Endothelial cell (in vitro differentiated cells): ENCODE results near the gene GSK3B. TPM values are rescaled to one million over a fixed set of nuclear protein-coding genes. Genes with fewer than 3 reads are reported as not detected.

Experiments used
- DNase-seq: peaks from one replicate; pipeline ENCODE4 v3.0.0; 2021; ENCODE audit warnings: low spot score
- H3K27ac Mint-ChIP-seq: one replicate; pipeline ENCODE4 v1.8.0; 2021; ENCODE audit warnings: mixed read lengths, inconsistent platforms; ENCODE audit not compliant: unreplicated experiment
- H3K27me3 Mint-ChIP-seq: one replicate; pipeline ENCODE4 v1.8.0; 2021; ENCODE audit warnings: mild to moderate bottlenecking, moderate library complexity, mixed read lengths, inconsistent platforms; ENCODE audit not compliant: unreplicated experiment
- H3K36me3 Mint-ChIP-seq: one replicate; pipeline ENCODE4 v1.8.0; 2021; ENCODE audit warnings: mild to moderate bottlenecking, low read depth, mixed read lengths, inconsistent platforms; ENCODE audit not compliant: unreplicated experiment
- H3K4me1 Mint-ChIP-seq: one replicate; pipeline ENCODE4 v1.8.0; 2021; ENCODE audit warnings: mild to moderate bottlenecking, mixed read lengths, inconsistent platforms; ENCODE audit not compliant: unreplicated experiment
- H3K4me3 Mint-ChIP-seq: one replicate; pipeline ENCODE4 v1.8.0; 2021; ENCODE audit warnings: mild to moderate bottlenecking, mixed read lengths, inconsistent platforms; ENCODE audit not compliant: unreplicated experiment
- H3K9me3 Mint-ChIP-seq: one replicate; pipeline ENCODE4 v1.8.0; 2021; ENCODE audit warnings: mixed read lengths, inconsistent platforms; ENCODE audit not compliant: unreplicated experiment
- total RNA-seq: library from RNA; stranded (reverse); fragmentation: NEBNext Ultra II Directional; extraction: Animal tissue kit (Norgen Biotek cat#: 25700); gene quantifications from one replicate; pipeline ENCODE4 v1.2.1, GENCODE V29; 2021; ENCODE audit not compliant: unreplicated experiment
- TF ChIP-seq, protein P1 (sequence below): fragments of 200-600 bp; sonication (generic); IDR thresholded peaks from one replicate; pipeline ENCODE4 v1.5.0; 2021; ENCODE audit warnings: antibody characterized with exemption; ENCODE audit not compliant: unreplicated experiment

GSK3B gene
- total RNA-seq, 1 donor from 2014 or later: 78.6 TPM

DNA sequence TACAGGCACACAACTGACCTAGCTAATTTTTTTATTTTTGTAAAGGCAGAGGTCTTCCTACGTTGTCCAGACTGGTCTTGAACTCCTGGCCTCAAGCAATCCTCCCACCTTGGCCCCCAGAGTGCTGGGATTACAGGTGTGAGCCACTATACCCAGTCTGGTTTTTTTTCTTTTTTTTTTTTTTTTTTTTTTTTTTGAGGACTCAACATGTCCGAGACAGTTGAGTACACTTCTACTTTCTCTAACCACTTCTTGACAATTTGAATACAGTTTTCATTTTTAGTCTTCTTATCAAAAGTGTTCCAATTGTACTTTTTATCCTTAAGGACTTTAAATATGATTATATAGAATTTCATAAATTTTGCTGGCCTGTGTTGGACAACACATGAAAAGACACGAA is 7.4 kb upstream of the GSK3B start:
- no peak overlapping the region for H3K4me3 Mint-ChIP-seq
- H3K27me3 Mint-ChIP-seq: no peaks in the 10 kb centered on the region
- TF ChIP-seq, protein P1, sequence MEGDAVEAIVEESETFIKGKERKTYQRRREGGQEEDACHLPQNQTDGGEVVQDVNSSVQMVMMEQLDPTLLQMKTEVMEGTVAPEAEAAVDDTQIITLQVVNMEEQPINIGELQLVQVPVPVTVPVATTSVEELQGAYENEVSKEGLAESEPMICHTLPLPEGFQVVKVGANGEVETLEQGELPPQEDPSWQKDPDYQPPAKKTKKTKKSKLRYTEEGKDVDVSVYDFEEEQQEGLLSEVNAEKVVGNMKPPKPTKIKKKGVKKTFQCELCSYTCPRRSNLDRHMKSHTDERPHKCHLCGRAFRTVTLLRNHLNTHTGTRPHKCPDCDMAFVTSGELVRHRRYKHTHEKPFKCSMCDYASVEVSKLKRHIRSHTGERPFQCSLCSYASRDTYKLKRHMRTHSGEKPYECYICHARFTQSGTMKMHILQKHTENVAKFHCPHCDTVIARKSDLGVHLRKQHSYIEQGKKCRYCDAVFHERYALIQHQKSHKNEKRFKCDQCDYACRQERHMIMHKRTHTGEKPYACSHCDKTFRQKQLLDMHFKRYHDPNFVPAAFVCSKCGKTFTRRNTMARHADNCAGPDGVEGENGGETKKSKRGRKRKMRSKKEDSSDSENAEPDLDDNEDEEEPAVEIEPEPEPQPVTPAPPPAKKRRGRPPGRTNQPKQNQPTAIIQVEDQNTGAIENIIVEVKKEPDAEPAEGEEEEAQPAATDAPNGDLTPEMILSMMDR: no peak
- no peak overlapping the region for H3K27ac Mint-ChIP-seq
- no peak for DNase-seq
- H3K4me1 Mint-ChIP-seq: peaks cover 11% of the 10 kb centered on the region
- H3K36me3 Mint-ChIP-seq: peaks cover 13% of the 10 kb centered on the region
- H3K9me3 Mint-ChIP-seq: no peaks in the 10 kb centered on the region

DNA sequence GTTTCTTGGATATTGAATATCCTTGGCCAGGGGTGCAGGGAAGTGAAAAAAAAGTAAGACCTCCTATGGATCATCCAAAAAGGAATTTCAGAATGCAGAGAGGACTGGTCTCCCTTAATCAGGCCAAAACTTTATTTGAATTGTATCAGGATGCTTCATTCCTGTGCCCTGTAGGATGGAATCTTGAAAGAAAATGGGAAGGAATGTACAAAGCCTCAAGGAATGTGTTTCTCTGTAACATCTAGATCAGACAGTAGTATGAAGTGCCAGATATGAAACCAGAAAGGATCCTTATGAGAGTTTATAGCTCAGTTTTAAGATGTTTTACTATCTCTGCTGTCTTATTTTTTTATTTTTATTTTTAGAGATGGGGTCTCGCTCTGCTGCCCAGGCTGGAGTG is 6.5 kb upstream of the GSK3B start:
- no peaks in the 10 kb centered on the region for H3K9me3 Mint-ChIP-seq
- H3K4me1 Mint-ChIP-seq: peaks cover 15% of the 10 kb centered on the region
- no peak overlapping the region for H3K4me3 Mint-ChIP-seq
- no peak for DNase-seq
- H3K27me3 Mint-ChIP-seq: peaks cover 7% of the 10 kb centered on the region
- H3K27ac Mint-ChIP-seq: no peak overlapping the region
- TF ChIP-seq, protein P1: no peak
- peaks cover 13% of the 10 kb centered on the region for H3K36me3 Mint-ChIP-seq

GRCh38 chr3:120098710-120099109 is 4.5 kb upstream of the GSK3B start:
- DNase-seq: no peak
- Mint-ChIP-seq H3K4me3 (peak overlapping the region; percentile 47), H3K27me3 (peaks cover 16% of the 10 kb centered on the region), H3K9me3 (no peaks in the 10 kb centered on the region), H3K4me1 (peaks cover 18% of the 10 kb centered on the region), H3K36me3 (peaks cover 13% of the 10 kb centered on the region), H3K27ac (peak overlapping the region; percentile 32)
- TF ChIP-seq, protein P1: no peak

DNA sequence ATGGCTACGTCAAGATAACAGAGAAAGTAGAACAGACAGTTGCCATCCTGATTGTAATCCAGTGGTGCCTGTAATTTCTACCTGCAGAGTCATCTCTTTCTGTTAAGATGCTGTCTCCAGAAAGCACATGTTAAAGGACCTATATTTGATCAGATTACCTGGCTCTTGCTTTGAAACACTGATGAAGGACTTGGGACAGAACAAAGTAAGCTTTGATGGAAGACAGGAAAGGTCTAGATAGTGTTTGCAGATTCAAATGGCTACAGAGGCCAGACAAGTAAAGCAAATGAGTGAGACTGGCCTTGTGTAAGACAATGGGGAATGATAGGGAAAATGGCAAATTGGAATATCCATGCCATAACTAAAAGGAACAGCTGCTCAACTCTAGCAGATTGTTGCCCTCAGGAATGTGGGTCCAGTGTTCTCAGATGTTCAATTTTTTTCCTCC is 1.8 kb upstream of the GSK3B start:
- peak overlapping the region; percentile 100 for H3K27ac Mint-ChIP-seq
- no peak overlapping the region for H3K4me3 Mint-ChIP-seq
- peaks cover 18% of the 10 kb centered on the region for H3K4me1 Mint-ChIP-seq
- peaks cover 13% of the 10 kb centered on the region for H3K36me3 Mint-ChIP-seq
- peaks cover 16% of the 10 kb centered on the region for H3K27me3 Mint-ChIP-seq
- no peak for DNase-seq
- TF ChIP-seq, protein P1: no peak
- H3K9me3 Mint-ChIP-seq: no peaks in the 10 kb centered on the region

- peak; percentile 89 for DNase-seq
- no peaks in the 10 kb centered on the region for H3K9me3 Mint-ChIP-seq
- H3K27me3 Mint-ChIP-seq: peaks cover 16% of the 10 kb centered on the region
- H3K27ac Mint-ChIP-seq: peak overlapping the region; percentile 100
- TF ChIP-seq, protein P1: no peak
- peaks cover 18% of the 10 kb centered on the region for H3K4me1 Mint-ChIP-seq
- peaks cover 13% of the 10 kb centered on the region for H3K36me3 Mint-ChIP-seq
- no peak overlapping the region for H3K4me3 Mint-ChIP-seq
These were observed 1.2 kb upstream of the GSK3B start for GRCh38 chr3:120095226-120095978.
